CD8-positive, alpha-beta memory T cell (primary cell): Measurements from ENCODE around the gene AARS2. TPM values are rescaled to one million over a fixed set of nuclear protein-coding genes. Genes with fewer than 3 reads are reported as not detected.
A peak's percentile ranks its signal among the peaks of the same experiment; 100 is the strongest.

Experiments
- CTCF ChIA-PET: fragments of 350-600 bp; sonication (Branson Sonifier 250); formaldehyde crosslinking; loops from one replicate; lab custom pipeline; 2021; ENCODE audit warnings: antibody characterized with exemption; lab: Charles Lee
- POLR2A ChIA-PET: fragments of 350-600 bp; sonication (Branson Sonifier 250); formaldehyde crosslinking; loops from one replicate; lab custom pipeline; 2021; ENCODE audit warnings: antibody characterized with exemption; lab: Charles Lee
- DNase-seq, 5 donors: peaks; one replicate each; pipeline versions ENCODE4 v3.0.0 to v3.0.0-alpha.2; 2020 to 2022; ENCODE audit warnings: mixed read lengths in 1 of 5
- H3K27ac ChIP-seq: one replicate; pipeline ENCODE4 v1.7.0; 2013; ENCODE audit warnings: low read depth, mild to moderate bottlenecking, low read length, moderate library complexity
- H3K27me3 ChIP-seq: 2 replicates; pipeline ENCODE4 v1.7.0; 2013; ENCODE audit warnings: low read length, mild to moderate bottlenecking; ENCODE audit not compliant: insufficient read depth, poor library complexity, severe bottlenecking
- H3K36me3 ChIP-seq: 2 replicates; pipeline ENCODE4 v1.7.0; 2013; ENCODE audit warnings: mild to moderate bottlenecking, low read length, moderate library complexity; ENCODE audit not compliant: insufficient read depth
- H3K4me1 ChIP-seq: 2 replicates; pipeline ENCODE4 v1.7.0; 2013; ENCODE audit warnings: mild to moderate bottlenecking, low read length, moderate library complexity; ENCODE audit not compliant: insufficient read depth
- H3K4me3 ChIP-seq: 2 replicates; pipeline ENCODE4 v1.7.0; 2013; ENCODE audit warnings: mild to moderate bottlenecking, low read length
- H3K9me3 ChIP-seq: 2 replicates; pipeline ENCODE4 v1.7.0; 2013; ENCODE audit warnings: mild to moderate bottlenecking, low read length
- H3K27ac Mint-ChIP-seq, 8 donors: one replicate each; pipeline ENCODE4 v1.8.0; 2020 to 2021; ENCODE audit warnings: mixed read lengths in 8 of 8, mild to moderate bottlenecking in 6 of 8, inconsistent platforms in 3 of 8, moderate library complexity in 3 of 8
- H3K27me3 Mint-ChIP-seq, 2 donors: one replicate each; pipeline ENCODE4 v1.8.0; 2020 to 2021; ENCODE audit warnings: mixed read lengths in 2 of 2, mild to moderate bottlenecking in 1 of 2, moderate library complexity in 1 of 2
- H3K36me3 Mint-ChIP-seq, 3 donors: one replicate each; pipeline ENCODE4 v1.8.0; 2020 to 2021; ENCODE audit warnings: mixed read lengths in 3 of 3, inconsistent platforms in 1 of 3, mild to moderate bottlenecking in 1 of 3
- H3K4me1 Mint-ChIP-seq, 3 donors: one replicate each; pipeline ENCODE4 v1.8.0; 2020 to 2021; ENCODE audit warnings: mixed read lengths in 3 of 3, inconsistent platforms in 1 of 3, mild to moderate bottlenecking in 1 of 3
- H3K4me3 Mint-ChIP-seq, 7 donors: one replicate each; pipeline ENCODE4 v1.8.0; 2020 to 2021; ENCODE audit warnings: mixed read lengths in 7 of 7, mild to moderate bottlenecking in 6 of 7, moderate library complexity in 4 of 7, inconsistent platforms in 2 of 7
- H3K9me3 Mint-ChIP-seq, 5 donors: one replicate each; pipeline ENCODE4 v1.8.0; 2020 to 2022; ENCODE audit warnings: mixed read lengths in 5 of 5, mild to moderate bottlenecking in 3 of 5, moderate library complexity in 2 of 5, inconsistent platforms in 1 of 5
- polyA plus RNA-seq: library from polyadenylated mRNA; unstranded; fragments of 300-500 nt; fragmentation: Illumina TruSeq; gene quantifications from one replicate; pipeline ENCODE4 v1.2.3, GENCODE V29; 2021
- total RNA-seq, 2 experiments: library from RNA; stranded (reverse); gene quantifications; one replicate each; pipeline ENCODE4 v1.2.3, GENCODE V29; 2021

AARS2 gene
- total and polyA plus RNA-seq, 3 experiments from 2014 or later, result 10.4 to 27.7 (median 25.8) TPM

- H3K4me3 Mint-ChIP-seq, result peak overlapping the region in 6 of 7 donors; percentile 37 to 98 (median 95)
- H3K27ac Mint-ChIP-seq, result peak overlapping the region in 3 of 8 donors; percentile 63 to 93 (median 89)
- H3K36me3 Mint-ChIP-seq, result peaks cover 3 to 61% (median 6%) of the 10 kb centered on the region in 3 donors
- no peak for DNase-seq
- no peak overlapping the region for H3K27ac ChIP-seq
- peaks cover 11% of the 10 kb centered on the region for H3K4me1 ChIP-seq
- H3K27me3 Mint-ChIP-seq, result no peaks in the 10 kb centered on the region
- H3K36me3 ChIP-seq, result peaks cover 32% of the 10 kb centered on the region
- ChIA-PET CTCF (interaction anchor here (0.7 to 0.8 kb wide), 2 partner anchors 43 to 52 kb away, joined by 3 read pairs; no protein-coding TSS in a partner anchor), POLR2A (no interaction called here)
- H3K4me3 ChIP-seq, result no peak overlapping the region
- H3K27me3 ChIP-seq, result no peaks in the 10 kb centered on the region
- no peaks in the 10 kb centered on the region for H3K9me3 Mint-ChIP-seq
- H3K9me3 ChIP-seq, result no peaks in the 10 kb centered on the region
- H3K4me1 Mint-ChIP-seq, result peaks cover 16 to 23% (median 21%) of the 10 kb centered on the region in 3 donors
Observed at GRCh38 chr6:44311304-44311703, 1.8 kb downstream of the AARS2 start.

GRCh38 chr6:44310241-44310640 lies 2.9 kb downstream of the AARS2 start:
- Mint-ChIP-seq H3K4me1 (peaks cover 16 to 23% (median 21%) of the 10 kb centered on the region in 3 donors), H3K4me3 (peak overlapping the region in 4 of 7 donors; percentile 17 to 63 (median 41)), H3K9me3 (no peaks in the 10 kb centered on the region), H3K36me3 (peaks cover 3 to 71% (median 9%) of the 10 kb centered on the region in 3 donors), H3K27me3 (no peaks in the 10 kb centered on the region), H3K27ac (peak overlapping the region in 3 of 8 donors; percentile 42 to 84 (median 76))
- Histone ChIP-seq H3K36me3 (peaks cover 34% of the 10 kb centered on the region), H3K4me3 (no peak overlapping the region), H3K4me1 (peaks cover 11% of the 10 kb centered on the region), H3K27me3 (no peaks in the 10 kb centered on the region), H3K27ac (peak overlapping the region; percentile 1), H3K9me3 (no peaks in the 10 kb centered on the region)
- DNase-seq, result no peak
- ChIA-PET CTCF (interaction anchor here (2.7 kb wide), 1 partner anchor 12 kb away, joined by 7 read pairs; no protein-coding TSS in a partner anchor), POLR2A (no interaction called here)

GRCh38 chr6:44309631-44310030 lies 3.5 kb downstream of the AARS2 start:
- Mint-ChIP-seq H3K4me3 (peak overlapping the region in 1 of 7 donors; percentile 52), H3K27ac (peak overlapping the region in 4 of 8 donors; percentile 9 to 55 (median 20)), H3K36me3 (peaks cover 3 to 77% (median 9%) of the 10 kb centered on the region in 3 donors), H3K9me3 (no peaks in the 10 kb centered on the region), H3K27me3 (no peaks in the 10 kb centered on the region), H3K4me1 (peaks cover 16 to 23% (median 21%) of the 10 kb centered on the region in 3 donors)
- Histone ChIP-seq H3K27me3 (no peaks in the 10 kb centered on the region), H3K9me3 (no peaks in the 10 kb centered on the region), H3K4me1 (peaks cover 11% of the 10 kb centered on the region), H3K36me3 (peaks cover 41% of the 10 kb centered on the region), H3K27ac (no peak overlapping the region), H3K4me3 (no peak overlapping the region)
- ChIA-PET POLR2A (no interaction called here), CTCF (interaction anchor here (1.8 to 2.7 kb wide), 2 partner anchors 11 to 42 kb away, joined by 7 to 9 read pairs; no protein-coding TSS in a partner anchor)
- no peak for DNase-seq

GRCh38 chr6:44309092-44309491 lies 4.1 kb downstream of the AARS2 start:
- no peak for DNase-seq
- Mint-ChIP-seq H3K9me3 (no peaks in the 10 kb centered on the region), H3K4me1 (peaks cover 16 to 23% (median 21%) of the 10 kb centered on the region in 3 donors), H3K36me3 (peaks cover 3 to 80% (median 9%) of the 10 kb centered on the region in 3 donors), H3K4me3 (no peak overlapping the region), H3K27ac (no peak overlapping the region), H3K27me3 (no peaks in the 10 kb centered on the region)
- Histone ChIP-seq H3K4me3 (no peak overlapping the region), H3K9me3 (no peaks in the 10 kb centered on the region), H3K4me1 (peaks cover 11% of the 10 kb centered on the region), H3K27ac (no peak overlapping the region), H3K27me3 (no peaks in the 10 kb centered on the region), H3K36me3 (peaks cover 46% of the 10 kb centered on the region)
- CTCF ChIA-PET, result interaction anchor here (1.8 to 2.7 kb wide), 2 partner anchors 11 to 41 kb away, joined by 7 to 9 read pairs; no protein-coding TSS in a partner anchor
- POLR2A ChIA-PET, result no interaction called here

- Histone ChIP-seq H3K4me1 (peaks cover 6% of the 10 kb centered on the region), H3K27me3 (no peaks in the 10 kb centered on the region), H3K27ac (no peak overlapping the region), H3K4me3 (no peak overlapping the region), H3K9me3 (no peaks in the 10 kb centered on the region), H3K36me3 (peaks cover 65% of the 10 kb centered on the region)
- ChIA-PET CTCF (interaction anchor here (3.4 to 4.5 kb wide), 2 partner anchors 11 to 39 kb away, joined by 16 to 36 read pairs; no protein-coding TSS in a partner anchor), POLR2A (no interaction called here)
- Mint-ChIP-seq H3K4me3 (no peak overlapping the region), H3K27me3 (no peaks in the 10 kb centered on the region), H3K4me1 (peaks cover 7 to 14% (median 9%) of the 10 kb centered on the region in 3 donors), H3K36me3 (peaks cover 3 to 93% (median 11%) of the 10 kb centered on the region in 3 donors), H3K27ac (no peak overlapping the region), H3K9me3 (no peaks in the 10 kb centered on the region)
- DNase-seq, result no peak
Observed at GRCh38 chr6:44307217-44307616, 5.9 kb downstream of the AARS2 start.

GRCh38 chr6:44306710-44307109 lies 6.4 kb downstream of the AARS2 start:
- Mint-ChIP-seq H3K27me3 (no peaks in the 10 kb centered on the region), H3K27ac (no peak overlapping the region), H3K4me3 (no peak overlapping the region), H3K9me3 (no peaks in the 10 kb centered on the region), H3K4me1 (peaks cover 2 to 9% (median 4%) of the 10 kb centered on the region in 3 donors), H3K36me3 (peaks cover 3 to 94% (median 11%) of the 10 kb centered on the region in 3 donors)
- POLR2A ChIA-PET, result no interaction called here
- H3K27me3 ChIP-seq, result no peaks in the 10 kb centered on the region
- no peaks in the 10 kb centered on the region for H3K9me3 ChIP-seq
- H3K27ac ChIP-seq, result no peak overlapping the region
- peaks cover 67% of the 10 kb centered on the region for H3K36me3 ChIP-seq
- CTCF ChIA-PET, result interaction anchor here (3.4 to 4.5 kb wide), 2 partner anchors 11 to 38 kb away, joined by 16 to 36 read pairs; no protein-coding TSS in a partner anchor
- no peak overlapping the region for H3K4me3 ChIP-seq
- no peak for DNase-seq
- H3K4me1 ChIP-seq, result peaks cover under 1% of the 10 kb centered on the region

- DNase-seq, result no peak
- Mint-ChIP-seq H3K27me3 (no peaks in the 10 kb centered on the region), H3K9me3 (no peaks in the 10 kb centered on the region), H3K27ac (peak overlapping the region in 1 of 8 donors; percentile 92), H3K4me3 (no peak overlapping the region), H3K4me1 (peaks cover 0 to 3% (median 0%) of the 10 kb centered on the region in 3 donors), H3K36me3 (peaks cover 3 to 95% (median 14%) of the 10 kb centered on the region in 3 donors)
- Histone ChIP-seq H3K4me3 (no peak overlapping the region), H3K27ac (no peak overlapping the region), H3K36me3 (peaks cover 60% of the 10 kb centered on the region), H3K4me1 (no peaks in the 10 kb centered on the region), H3K27me3 (no peaks in the 10 kb centered on the region), H3K9me3 (no peaks in the 10 kb centered on the region)
- CTCF ChIA-PET, result interaction anchor here (0.8 to 4.5 kb wide), 11 partner anchors 10 to 207 kb away, joined by 3 to 36 read pairs (median 4); no protein-coding TSS in a partner anchor
- POLR2A ChIA-PET, result no interaction called here
Observed at GRCh38 chr6:44305200-44305725, 7.9 kb downstream of the AARS2 start.
